K562 (cell line): ENCODE data around the gene FAM167B. TPM values are rescaled to one million over a fixed set of nuclear protein-coding genes. Genes with fewer than 3 reads are reported as not detected.
A peak's percentile ranks its signal among the peaks of the same experiment; 100 is the strongest.

Source experiments
- BRCA1 ChIP-seq, 2 experiments: fragments of 450-650 bp in 1 of 2; sonication (generic) in 1 of 2; formaldehyde crosslinking in 1 of 2; IDR thresholded peaks; 2 replicates each; pipeline versions ENCODE4 v1.5.0 to v1.6.1; 2017 to 2020; ENCODE audit warnings: mild to moderate bottlenecking in 1 of 2, missing genetic modification reagents in 1 of 2
- CHD2 ChIP-seq: IDR thresholded peaks from 2 replicates; pipeline ENCODE4 v1.6.1; 2011; ENCODE audit warnings: low read depth, low read length
- E2F1 ChIP-seq: sonication (generic); formaldehyde crosslinking; IDR thresholded peaks from 2 replicates; pipeline ENCODE4 v1.8.1; 2023; ENCODE audit warnings: mild to moderate bottlenecking, missing genetic modification reagents, moderate library complexity
- GATA2 ChIP-seq: sonication (generic); formaldehyde crosslinking; IDR thresholded peaks from 2 replicates; pipeline ENCODE4 v1.4.0; 2020; ENCODE audit warnings: mild to moderate bottlenecking, missing genetic modification reagents
- GATAD2A ChIP-seq: fragments of 450-650 bp; IDR thresholded peaks from 2 replicates; pipeline ENCODE4 v1.6.1; 2017
- GTF2F1 ChIP-seq: IDR thresholded peaks from 2 replicates; pipeline ENCODE4 v1.6.1; 2011; ENCODE audit warnings: low read depth, low read length, improper control_type of control experiment
- HBP1 ChIP-seq: fragments of 450-650 bp; formaldehyde crosslinking; IDR thresholded peaks from 2 replicates; pipeline ENCODE4 v1.4.0; 2022; ENCODE audit warnings: missing genetic modification characterization
- HIVEP1 ChIP-seq: fragments of 250-450 bp; sonication (Bioruptor Pico); IDR thresholded peaks from 2 replicates; pipeline ENCODE4 v1.4.0; 2020; ENCODE audit warnings: mild to moderate bottlenecking
- JUN ChIP-seq, 2 experiments: sonication (generic) in 1 of 2; formaldehyde crosslinking in 1 of 2; IDR thresholded peaks; 2 replicates each; pipeline versions ENCODE4 v1.6.1 to v1.8.0; 2012 to 2022; ENCODE audit warnings: borderline replicate concordance in 2 of 2, mild to moderate bottlenecking in 2 of 2, improper control_type of control experiment in 1 of 2, low read depth in 1 of 2, low read length in 1 of 2, missing genetic modification reagents in 1 of 2
- MAZ ChIP-seq, 2 experiments: fragments of 450-650 bp in 1 of 2; sonication (generic) in 1 of 2; formaldehyde crosslinking; IDR thresholded peaks in 1 of 2; conservative IDR thresholded peaks in 1 of 2; 2 replicates each; pipeline versions ENCODE4 v1.4.0 to v1.5.0; 2020; ENCODE audit warnings: mild to moderate bottlenecking in 1 of 2, missing genetic modification reagents in 1 of 2
- MTA3 ChIP-seq: fragments of 450-650 bp; formaldehyde crosslinking; IDR thresholded peaks from 2 replicates; pipeline ENCODE4 v1.6.1; 2017; ENCODE audit warnings: mild to moderate bottlenecking, borderline replicate concordance
- NCOR1 ChIP-seq: fragments of 450-650 bp; IDR thresholded peaks from 2 replicates; pipeline ENCODE4 v1.6.1; 2016; ENCODE audit warnings: mild to moderate bottlenecking, moderate library complexity
- PTTG1 ChIP-seq: fragments of 450-650 bp; IDR thresholded peaks from 2 replicates; pipeline ENCODE4 v1.6.1; 2016; ENCODE audit warnings: low read depth, mild to moderate bottlenecking, missing genetic modification characterization, missing compliant biosample characterization
- SMARCA5 ChIP-seq: fragments of 450-650 bp; IDR thresholded peaks from 2 replicates; pipeline ENCODE4 v1.6.1; 2016
- SMC3 ChIP-seq: conservative IDR thresholded peaks from 2 replicates; pipeline ENCODE4 v1.6.1; 2011; ENCODE audit warnings: low read depth, low read length, improper control_type of control experiment; ENCODE audit not compliant: insufficient read depth
- STAT6 ChIP-seq: sonication (generic); formaldehyde crosslinking; IDR thresholded peaks from 2 replicates; pipeline ENCODE4 v1.8.1; 2023; ENCODE audit warnings: mild to moderate bottlenecking, missing genetic modification reagents
- THRAP3 ChIP-seq: fragments of 450-650 bp; IDR thresholded peaks from 2 replicates; pipeline ENCODE4 v1.6.1; 2016; ENCODE audit warnings: mild to moderate bottlenecking, inconsistent platforms, borderline replicate concordance
- XRCC5 ChIP-seq: fragments of 200-400 bp; formaldehyde crosslinking; IDR thresholded peaks from 2 replicates; pipeline ENCODE4 v1.6.1; 2017; ENCODE audit warnings: low read depth, mild to moderate bottlenecking, low read length
- ZBTB8A ChIP-seq: fragments of 450-650 bp; IDR thresholded peaks from 2 replicates; pipeline ENCODE4 v1.6.1; 2018; ENCODE audit warnings: mild to moderate bottlenecking, moderate library complexity; ENCODE audit not compliant: partially characterized antibody
- ZNF184 ChIP-seq: sonication (generic); formaldehyde crosslinking; IDR thresholded peaks from 2 replicates; pipeline ENCODE4 v1.5.0; 2020; ENCODE audit warnings: missing genetic modification reagents
- ZNF717 ChIP-seq: fragments of 250-450 bp; sonication (Bioruptor Pico); IDR thresholded peaks from 2 replicates; pipeline ENCODE4 v1.5.0; 2021
- ZZZ3 ChIP-seq: fragments of 450-650 bp; IDR thresholded peaks from 2 replicates; pipeline ENCODE4 v1.6.1; 2016; ENCODE audit warnings: antibody characterized with exemption, mild to moderate bottlenecking, moderate library complexity
- polyA plus RNA-seq, 8 experiments: library from polyadenylated mRNA; depleted of rRNA in 4 of 8; stranded (reverse) in 5 of 8; unstranded in 3 of 8; fragments of >200 nt; fragmentation: Nextera tagmentation in 2 of 8; fragmentation: Illumina TruSeq in 1 of 8; extraction: Ambion mirVana in 2 of 8; extraction: Trizol in 1 of 8; gene quantifications; 2 replicates each; pipeline versions ENCODE4 v1.2.1 to v1.2.3, GENCODE V29; 2011 to 2014; ENCODE audit warnings: inconsistent platforms in 1 of 8, missing spikeins in 1 of 8
- total RNA-seq, 7 experiments: library from RNA; depleted of rRNA in 6 of 7; stranded (reverse); fragments of >200 nt in 6 of 7; fragmentation: Illumina TruSeq in 2 of 7; extraction: Trizol in 2 of 7; gene quantifications; 2 replicates each; pipeline versions ENCODE4 v1.2.1 to v1.2.3, GENCODE V29; 2011 to 2021; ENCODE audit warnings: low replicate concordance in 1 of 7

The FAM167B gene
- total and polyA plus RNA-seq, 9 of the 15 experiments (the other 6 are each of a cell fraction or from before 2014, with no cell fraction given) = not detected

GRCh38 chr1:32247983-32248889 lies 1.2 kb downstream of the FAM167B start (continued):
- TF ChIP-seq ZNF184 (CRISPR knock-in tag) (no peak), ZZZ3 (no peak), SMARCA5 (peak; percentile 98), XRCC5 (0 out of 2 replicates have a peak, but pooled peaks have one; percentile 73), ZNF717 (CRISPR knock-in tag) (no peak), BRCA1 (IDR thresholded peaks at IDR 0.05) (no peak), BRCA1 (CRISPR knock-in tag; IDR thresholded peaks at IDR 0.05) (no peak), HBP1 (CRISPR knock-in tag) (no peak), NCOR1 (no peak; the same call in 1 of the 2 replicates), JUN (IDR thresholded peaks at IDR 0.05; ENCODE audit: borderline replicate concordance, low read depth, low read length) (peak; percentile 46; the same call in 1 of the 2 replicates), JUN (CRISPR knock-in tag; IDR thresholded peaks at IDR 0.05; ENCODE audit: borderline replicate concordance) (no peak), GATAD2A (peak; percentile 73), PTTG1 (no peak), CHD2 (0 out of 2 replicates have a peak, but pooled peaks have one; percentile 32), MTA3 (peak; percentile 68; the same call in 1 of the 2 replicates), MAZ (CRISPR knock-in tag; conservative IDR thresholded peaks at IDR 0.05 in 1 of 2, IDR thresholded peaks at IDR 0.05 in 1 of 2) (peak in 1 of 2 experiments; percentile 63; a peak in 3 of 4 replicates), GATA2 (CRISPR knock-in tag) (peak; percentile 45; the same call in 1 of the 2 replicates), SMC3 (peak; percentile 83), HIVEP1 (CRISPR knock-in tag) (no peak), STAT6 (no peak), THRAP3 (no peak), ZBTB8A (no peak), E2F1 (CRISPR knock-in tag) (peak; percentile 62; the same call in 1 of the 2 replicates), GTF2F1 (no peak)
